Thyroid gland (tissue), 4 donors: ENCODE data around the gene CHRM3. TPM values are rescaled to one million over a fixed set of nuclear protein-coding genes. Genes with fewer than 3 reads are reported as not detected.
A peak's percentile ranks its signal among the peaks of the same experiment; 100 is the strongest.

Experiments
- DNase-seq, 2 donors: peaks; one replicate each; pipeline ENCODE4 v3.0.0-alpha.2; 2019
- H3K27ac ChIP-seq, 3 donors: fragments of 200-600 bp; sonication (generic); 1 replicate in 2 of 3; 2 replicates in 1 of 3; pipeline ENCODE4 v1.5.1; 2016 to 2019; ENCODE audit warnings: mild to moderate bottlenecking in 1 of 3, moderate library complexity in 1 of 3
- H3K27me3 ChIP-seq: fragments of 200-600 bp; sonication (generic); one replicate; pipeline ENCODE4 v1.5.1; 2019
- H3K36me3 ChIP-seq, 2 donors: fragments of 200-600 bp; sonication (generic); one replicate each; pipeline ENCODE4 v1.5.1; 2016 to 2019
- H3K4me1 ChIP-seq, 2 donors: fragments of 200-600 bp; sonication (generic); one replicate each; pipeline ENCODE4 v1.5.1; 2017 to 2019
- H3K4me3 ChIP-seq, 3 donors: fragments of 200-600 bp; sonication (generic); replicated peaks in 1 of 3; 1 replicate in 2 of 3; 2 replicates in 1 of 3; pipeline ENCODE4 v1.5.1; 2016; ENCODE audit warnings: mild to moderate bottlenecking in 1 of 3
- H3K9me3 ChIP-seq: fragments of 200-600 bp; sonication (generic); one replicate; pipeline ENCODE4 v1.5.1; 2017
- POLR2A ChIP-seq, 2 donors: fragments of 450-650 bp; IDR thresholded peaks; one replicate each; pipeline ENCODE4 v1.6.1; 2017; ENCODE audit warnings: antibody characterized with exemption in 2 of 2, mild to moderate bottlenecking in 2 of 2, moderate library complexity in 1 of 2
- WGBS, 2 donors: methylation state at CpG; one replicate each; pipeline ENCODE4 v1.1.5; 2017; 5-methylcytosine and 5-hydroxymethylcytosine counted together
- intact Hi-C: fragments of 100-400 bp; cut with DNase I; formaldehyde crosslinking; loops from one replicate; pipeline ENCODE4 v1.15.1; 2023
- total RNA-seq, 4 donors: library from RNA; depleted of rRNA; stranded (reverse); fragments of >200 nt; gene quantifications; one replicate each; pipeline ENCODE4 v1.2.3, GENCODE V29; 2016
- TF ChIP-seq, protein P1 (sequence below), 6 experiments: fragments of 200-600 bp in 3 of 6; fragments of 450-650 bp in 3 of 6; sonication (generic) in 3 of 6; IDR thresholded peaks; one replicate each; pipeline ENCODE4 v1.5.1; 2016 to 2019; ENCODE audit warnings: antibody characterized with exemption in 6 of 6, mild to moderate bottlenecking in 2 of 6, inconsistent platforms in 1 of 6, moderate library complexity in 1 of 6

Gene CHRM3
- 1 to 10 TPM; 3.0 to 9.6 (median 6.2) TPM for total RNA-seq

DNA sequence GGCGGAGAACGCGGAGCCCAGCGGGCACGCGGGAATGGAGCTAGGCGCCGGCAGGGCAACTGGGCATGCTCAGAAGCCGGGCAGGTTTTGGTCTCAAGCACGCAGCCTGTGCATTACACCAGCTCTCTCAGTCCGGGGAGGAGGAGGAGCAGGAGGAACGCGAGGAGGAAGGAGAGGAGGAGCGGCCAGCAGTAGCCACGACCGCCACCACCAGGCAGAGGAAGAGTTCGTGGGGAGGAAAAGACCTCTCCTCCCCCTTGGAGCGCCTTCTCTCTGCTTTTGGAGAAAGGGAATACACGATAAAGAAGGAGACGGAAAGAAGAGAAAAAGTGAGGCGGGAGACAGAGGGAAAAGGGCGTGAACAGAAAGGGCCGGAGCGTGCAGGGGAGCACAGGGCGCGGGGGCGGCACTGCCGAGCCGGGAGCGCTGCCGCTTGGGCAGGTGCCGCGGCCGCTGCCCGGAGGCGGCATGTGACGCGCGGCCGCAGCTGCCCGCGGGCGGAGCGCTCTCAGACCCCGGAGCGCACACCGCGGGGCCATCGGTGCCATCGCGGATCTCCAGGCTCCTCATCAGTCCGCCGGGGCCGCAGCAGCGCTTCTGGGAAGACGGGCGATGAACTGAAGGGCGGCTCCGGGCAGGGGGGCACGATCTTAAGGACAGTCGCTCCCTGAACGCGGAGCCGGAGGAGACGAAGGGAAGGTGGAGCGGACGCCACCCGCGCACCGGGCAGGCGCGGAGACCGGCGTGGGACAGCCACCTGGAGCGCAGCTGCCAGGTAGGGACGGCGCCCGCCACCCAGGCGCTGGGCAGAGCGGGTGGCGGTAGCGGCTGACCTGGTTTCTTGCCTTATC is at the start of gene CHRM3:
TSS of gene CHRM3 (plus strand) at position 116 of the 851 bp plus-strand sequence. CDS start 520,884 bp downstream, outside the sequence.
- peaks cover 5 to 9% of the 10 kb centered on the region in 2 donors for H3K4me1 ChIP-seq
- no peaks in the 10 kb centered on the region for H3K36me3 ChIP-seq
- intact Hi-C loops = no loop called here
- no peaks in the 10 kb centered on the region for H3K9me3 ChIP-seq
- peak in 1 of 2 donors; percentile 20 for TF ChIP-seq POLR2A (IDR thresholded peaks at IDR 0.05)
- TF ChIP-seq, protein P1, sequence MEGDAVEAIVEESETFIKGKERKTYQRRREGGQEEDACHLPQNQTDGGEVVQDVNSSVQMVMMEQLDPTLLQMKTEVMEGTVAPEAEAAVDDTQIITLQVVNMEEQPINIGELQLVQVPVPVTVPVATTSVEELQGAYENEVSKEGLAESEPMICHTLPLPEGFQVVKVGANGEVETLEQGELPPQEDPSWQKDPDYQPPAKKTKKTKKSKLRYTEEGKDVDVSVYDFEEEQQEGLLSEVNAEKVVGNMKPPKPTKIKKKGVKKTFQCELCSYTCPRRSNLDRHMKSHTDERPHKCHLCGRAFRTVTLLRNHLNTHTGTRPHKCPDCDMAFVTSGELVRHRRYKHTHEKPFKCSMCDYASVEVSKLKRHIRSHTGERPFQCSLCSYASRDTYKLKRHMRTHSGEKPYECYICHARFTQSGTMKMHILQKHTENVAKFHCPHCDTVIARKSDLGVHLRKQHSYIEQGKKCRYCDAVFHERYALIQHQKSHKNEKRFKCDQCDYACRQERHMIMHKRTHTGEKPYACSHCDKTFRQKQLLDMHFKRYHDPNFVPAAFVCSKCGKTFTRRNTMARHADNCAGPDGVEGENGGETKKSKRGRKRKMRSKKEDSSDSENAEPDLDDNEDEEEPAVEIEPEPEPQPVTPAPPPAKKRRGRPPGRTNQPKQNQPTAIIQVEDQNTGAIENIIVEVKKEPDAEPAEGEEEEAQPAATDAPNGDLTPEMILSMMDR (IDR thresholded peaks at IDR 0.05) = peak in 2 of 6 experiments; percentile 12 to 15
- H3K4me3 ChIP-seq = peak within 1 kb of the TSS; percentile 5 to 39 (median 32)
- peak within 1 kb of the TSS in 1 of 3 donors; percentile 22 for H3K27ac ChIP-seq
- H3K27me3 ChIP-seq = no peaks in the 10 kb centered on the region
- DNase-seq = peak; percentile 51
- WGBS, 2 donors = 0 to 1% methylated on average over 54 to 64 of the region's 82 CpGs

DNA sequence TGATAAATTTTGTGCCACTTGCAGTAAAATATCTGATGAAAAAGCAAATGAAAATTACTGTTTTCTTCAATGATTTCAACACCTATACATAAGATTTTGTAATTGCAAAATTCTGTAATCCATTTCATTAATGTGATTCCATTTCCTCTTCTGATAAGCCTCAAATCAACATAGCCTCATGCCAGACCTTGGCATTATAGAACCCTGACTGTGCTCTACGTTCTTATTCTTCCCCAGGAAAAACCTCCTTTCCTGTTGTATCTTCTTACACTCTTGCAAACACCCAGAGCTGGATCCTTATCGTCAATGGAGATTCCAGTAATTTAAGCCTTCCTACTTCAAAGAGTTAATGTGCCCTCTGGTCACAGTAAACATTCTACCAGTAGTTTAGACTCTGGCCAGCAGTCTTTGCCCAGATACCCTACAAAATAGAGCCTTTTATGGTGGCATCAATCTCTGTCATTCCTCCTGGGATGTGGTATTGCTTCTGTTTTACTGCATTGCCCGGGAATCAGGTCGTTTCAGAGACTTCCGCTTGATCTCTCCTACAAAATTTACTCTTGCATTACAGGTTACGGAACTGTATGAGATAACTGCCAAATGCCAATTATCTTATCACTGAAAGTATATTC is 48.5 kb upstream of the CHRM3 start:
- Histone ChIP-seq H3K9me3 (no peaks in the 10 kb centered on the region), H3K27me3 (no peaks in the 10 kb centered on the region), H3K36me3 (no peaks in the 10 kb centered on the region), H3K27ac (no peak overlapping the region), H3K4me1 (no peaks in the 10 kb centered on the region), H3K4me3 (no peak overlapping the region)
- intact Hi-C loops = no loop called here
- TF ChIP-seq, protein P1 (IDR thresholded peaks at IDR 0.05) = no peak
- TF ChIP-seq POLR2A (IDR thresholded peaks at IDR 0.05) = no peak
- 80 to 88% methylated on average over 6 of the region's 6 CpGs for WGBS, 2 donors
- DNase-seq = no peak

DNA sequence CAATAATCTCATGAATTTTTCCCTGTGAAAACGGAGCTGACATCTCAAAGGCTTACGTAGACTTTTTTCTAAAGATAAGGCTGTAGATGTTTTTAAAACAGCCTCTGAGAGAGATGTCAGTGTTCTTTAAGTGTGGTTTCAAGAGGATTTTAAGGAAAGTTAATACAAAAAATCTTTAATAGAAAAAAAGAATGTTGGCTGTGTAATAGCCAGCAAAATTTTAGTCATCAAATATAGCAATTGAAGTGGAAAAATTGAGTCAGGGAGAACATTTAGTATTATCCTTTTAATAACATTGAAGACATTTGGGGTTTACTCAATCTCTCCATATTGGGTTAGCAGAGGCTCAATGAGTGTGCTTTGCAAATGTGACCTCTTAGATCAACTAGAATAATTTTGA is 38.6 kb upstream of the CHRM3 start:
- H3K27ac ChIP-seq = no peak overlapping the region
- 60 to 71% methylated on average over 2 of the region's 2 CpGs for WGBS, 2 donors
- no peaks in the 10 kb centered on the region for H3K36me3 ChIP-seq
- H3K27me3 ChIP-seq = no peaks in the 10 kb centered on the region
- TF ChIP-seq POLR2A (IDR thresholded peaks at IDR 0.05) = no peak
- TF ChIP-seq, protein P1 (IDR thresholded peaks at IDR 0.05) = no peak
- H3K4me1 ChIP-seq = no peaks in the 10 kb centered on the region
- no peak for DNase-seq
- H3K4me3 ChIP-seq = no peak overlapping the region
- intact Hi-C loops = no loop called here
- no peaks in the 10 kb centered on the region for H3K9me3 ChIP-seq

DNA sequence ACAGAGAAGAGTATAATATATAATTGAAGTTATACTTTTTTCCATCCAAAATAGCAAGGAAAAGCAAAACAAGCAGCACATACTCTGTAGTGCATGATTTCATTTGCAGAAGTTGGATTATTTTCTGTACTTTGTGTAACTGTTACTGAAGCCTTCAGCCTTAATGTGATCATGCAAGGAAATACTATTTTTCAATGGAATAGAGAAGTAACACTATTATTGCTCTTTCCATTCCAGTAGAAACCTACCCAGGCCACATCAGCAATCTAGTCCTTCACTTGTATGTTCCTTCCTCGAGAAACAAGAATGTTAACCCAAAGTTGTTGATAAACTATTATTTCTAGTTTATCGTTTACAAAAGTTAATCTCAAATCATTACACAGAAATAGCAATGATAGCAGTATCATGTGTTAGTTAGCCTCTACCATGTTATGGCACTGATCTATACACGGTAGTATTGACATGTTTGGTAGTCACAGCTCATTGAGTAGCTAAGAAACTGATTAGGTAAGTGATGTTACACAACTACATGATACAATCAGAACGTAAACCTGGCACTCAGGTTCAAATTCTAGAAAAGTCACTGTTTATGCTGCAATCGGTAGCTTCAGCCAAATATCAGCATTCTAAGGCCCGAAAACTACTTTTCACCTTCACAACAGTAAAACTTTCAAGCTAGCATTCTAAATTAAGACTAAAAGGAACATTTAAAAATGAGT is 37.6 kb upstream of the CHRM3 start:
- WGBS, 2 donors = 81 to 87% methylated on average over 6 of the region's 6 CpGs
- no peak overlapping the region for H3K27ac ChIP-seq
- no peak overlapping the region for H3K4me3 ChIP-seq
- H3K4me1 ChIP-seq = no peaks in the 10 kb centered on the region
- no peak for TF ChIP-seq POLR2A (IDR thresholded peaks at IDR 0.05)
- TF ChIP-seq, protein P1 (IDR thresholded peaks at IDR 0.05) = no peak
- no peaks in the 10 kb centered on the region for H3K27me3 ChIP-seq
- intact Hi-C loops = no loop called here
- no peak for DNase-seq
- no peaks in the 10 kb centered on the region for H3K36me3 ChIP-seq
- H3K9me3 ChIP-seq = no peaks in the 10 kb centered on the region
